Measurements from ENCODE around the gene DTNB.

DNA sequence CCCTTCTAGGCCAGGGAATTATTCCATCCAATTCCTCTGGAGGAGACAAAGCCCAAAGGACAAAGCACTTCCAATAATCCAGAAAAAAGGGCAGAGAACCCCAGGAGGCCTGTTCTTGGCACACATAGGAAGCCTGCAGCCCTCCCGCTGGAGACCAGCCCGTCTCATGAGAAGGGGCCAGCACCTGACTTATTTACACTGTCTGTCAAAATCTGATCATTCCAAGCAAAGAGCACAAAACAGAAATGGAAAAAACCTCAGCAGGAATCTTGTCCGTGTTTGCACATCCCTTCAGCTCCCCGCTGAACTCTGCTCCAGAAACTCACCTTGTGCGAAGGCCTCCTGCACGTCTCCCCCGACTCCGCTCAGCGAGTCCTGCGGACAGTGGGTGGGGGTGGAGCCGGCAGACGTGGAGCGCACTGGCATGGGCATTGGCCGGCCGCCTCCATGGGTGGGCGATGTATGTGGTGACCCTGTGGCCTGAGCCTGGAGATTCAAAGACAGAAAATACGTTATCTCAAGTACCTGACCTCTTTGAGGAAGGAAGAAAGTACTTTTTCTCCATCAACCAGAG, 285.4 kb downstream of the DTNB start:
- TF ChIP-seq, protein P1, sequence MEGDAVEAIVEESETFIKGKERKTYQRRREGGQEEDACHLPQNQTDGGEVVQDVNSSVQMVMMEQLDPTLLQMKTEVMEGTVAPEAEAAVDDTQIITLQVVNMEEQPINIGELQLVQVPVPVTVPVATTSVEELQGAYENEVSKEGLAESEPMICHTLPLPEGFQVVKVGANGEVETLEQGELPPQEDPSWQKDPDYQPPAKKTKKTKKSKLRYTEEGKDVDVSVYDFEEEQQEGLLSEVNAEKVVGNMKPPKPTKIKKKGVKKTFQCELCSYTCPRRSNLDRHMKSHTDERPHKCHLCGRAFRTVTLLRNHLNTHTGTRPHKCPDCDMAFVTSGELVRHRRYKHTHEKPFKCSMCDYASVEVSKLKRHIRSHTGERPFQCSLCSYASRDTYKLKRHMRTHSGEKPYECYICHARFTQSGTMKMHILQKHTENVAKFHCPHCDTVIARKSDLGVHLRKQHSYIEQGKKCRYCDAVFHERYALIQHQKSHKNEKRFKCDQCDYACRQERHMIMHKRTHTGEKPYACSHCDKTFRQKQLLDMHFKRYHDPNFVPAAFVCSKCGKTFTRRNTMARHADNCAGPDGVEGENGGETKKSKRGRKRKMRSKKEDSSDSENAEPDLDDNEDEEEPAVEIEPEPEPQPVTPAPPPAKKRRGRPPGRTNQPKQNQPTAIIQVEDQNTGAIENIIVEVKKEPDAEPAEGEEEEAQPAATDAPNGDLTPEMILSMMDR (IDR thresholded peaks at IDR 0.05; ENCODE audit: insufficient read depth, low read length), result no peak
- TF ChIP-seq POLR2AphosphoS5 (IDR thresholded peaks at IDR 0.05; ENCODE audit: low read depth) (no peak), GABPA (IDR thresholded peaks at IDR 0.05; ENCODE audit: low read depth) (no peak)
- TF ChIP-seq, protein P2, sequence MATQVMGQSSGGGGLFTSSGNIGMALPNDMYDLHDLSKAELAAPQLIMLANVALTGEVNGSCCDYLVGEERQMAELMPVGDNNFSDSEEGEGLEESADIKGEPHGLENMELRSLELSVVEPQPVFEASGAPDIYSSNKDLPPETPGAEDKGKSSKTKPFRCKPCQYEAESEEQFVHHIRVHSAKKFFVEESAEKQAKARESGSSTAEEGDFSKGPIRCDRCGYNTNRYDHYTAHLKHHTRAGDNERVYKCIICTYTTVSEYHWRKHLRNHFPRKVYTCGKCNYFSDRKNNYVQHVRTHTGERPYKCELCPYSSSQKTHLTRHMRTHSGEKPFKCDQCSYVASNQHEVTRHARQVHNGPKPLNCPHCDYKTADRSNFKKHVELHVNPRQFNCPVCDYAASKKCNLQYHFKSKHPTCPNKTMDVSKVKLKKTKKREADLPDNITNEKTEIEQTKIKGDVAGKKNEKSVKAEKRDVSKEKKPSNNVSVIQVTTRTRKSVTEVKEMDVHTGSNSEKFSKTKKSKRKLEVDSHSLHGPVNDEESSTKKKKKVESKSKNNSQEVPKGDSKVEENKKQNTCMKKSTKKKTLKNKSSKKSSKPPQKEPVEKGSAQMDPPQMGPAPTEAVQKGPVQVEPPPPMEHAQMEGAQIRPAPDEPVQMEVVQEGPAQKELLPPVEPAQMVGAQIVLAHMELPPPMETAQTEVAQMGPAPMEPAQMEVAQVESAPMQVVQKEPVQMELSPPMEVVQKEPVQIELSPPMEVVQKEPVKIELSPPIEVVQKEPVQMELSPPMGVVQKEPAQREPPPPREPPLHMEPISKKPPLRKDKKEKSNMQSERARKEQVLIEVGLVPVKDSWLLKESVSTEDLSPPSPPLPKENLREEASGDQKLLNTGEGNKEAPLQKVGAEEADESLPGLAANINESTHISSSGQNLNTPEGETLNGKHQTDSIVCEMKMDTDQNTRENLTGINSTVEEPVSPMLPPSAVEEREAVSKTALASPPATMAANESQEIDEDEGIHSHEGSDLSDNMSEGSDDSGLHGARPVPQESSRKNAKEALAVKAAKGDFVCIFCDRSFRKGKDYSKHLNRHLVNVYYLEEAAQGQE (IDR thresholded peaks at IDR 0.05; ENCODE audit: insufficient replicate concordance, low read depth), result no peak
